Measurements from ENCODE around the gene POLE.

- TF ChIP-seq CTCF (IDR thresholded peaks at IDR 0.05; ENCODE audit: poor library complexity) (no peak), EZH2 (IDR thresholded peaks at IDR 0.05; ENCODE audit: borderline replicate concordance) (no peak), EZH2phosphoT487 (IDR thresholded peaks at IDR 0.05; ENCODE audit: low read depth, severe bottlenecking, unreplicated experiment) (no peak)
Measured at GRCh38 chr12:132588319-132588718, 98.8 kb downstream of the POLE start.

All from hepatocyte (in vitro differentiated cells).